Camera-type eye (tissue), 1 donor: Measurements from ENCODE around the gene MBNL3. TPM values are rescaled to one million over a fixed set of nuclear protein-coding genes. Genes with fewer than 3 reads are reported as not detected.

Source experiments
- total RNA-seq: library from RNA; depleted of rRNA; stranded (reverse); fragments of >200 nt; gene quantifications from one replicate; pipeline ENCODE4 v1.2.3, GENCODE V29; 2014

The MBNL3 gene
- 14.3 TPM for total RNA-seq

GRCh38 chrX:132488819-132489577 is at the start of gene MBNL3:
MBNL3 (minus strand) TSS chrX:132489038; CDS start chrX:132439611, 49,427 bp downstream.

